ENCODE measurements around the gene DHX38.

The DHX38 gene

GRCh38 chr16:72122916-72123315 is 29.3 kb downstream of the DHX38 start:
- no peaks in the 10 kb centered on the region for H3K27me3 ChIP-seq (ENCODE audit: control insufficient read depth in 1 of 2, insufficient read depth in 2 of 2, low read length in 2 of 2)
- no peaks in the 10 kb centered on the region for H3K9me3 ChIP-seq (ENCODE audit: control insufficient read depth in 2 of 2, low read length in 2 of 2)
- no peak overlapping the region for H3K9ac ChIP-seq (ENCODE audit: low read length in 2 of 2)
- no peaks in the 10 kb centered on the region for H3K4me1 ChIP-seq (ENCODE audit: control insufficient read depth, insufficient read depth, low read length)
- no peak overlapping the region for H3K27ac ChIP-seq (ENCODE audit: low read length)
- H3K36me3 ChIP-seq (ENCODE audit: control insufficient read depth in 2 of 2, insufficient read depth in 2 of 2, low read length in 2 of 2) = no peaks in the 10 kb centered on the region
- H3K4me3 ChIP-seq (ENCODE audit: low read length in 2 of 2) = no peak overlapping the region

GRCh38 chr16:72123426-72123825 is 29.8 kb downstream of the DHX38 start:
- Histone ChIP-seq H3K9me3 (ENCODE audit: control insufficient read depth in 2 of 2, low read length in 2 of 2) (no peaks in the 10 kb centered on the region), H3K9ac (ENCODE audit: low read length in 2 of 2) (no peak overlapping the region), H3K4me3 (ENCODE audit: low read length in 2 of 2) (no peak overlapping the region), H3K36me3 (ENCODE audit: control insufficient read depth in 2 of 2, insufficient read depth in 2 of 2, low read length in 2 of 2) (no peaks in the 10 kb centered on the region), H3K27ac (ENCODE audit: low read length) (no peak overlapping the region), H3K27me3 (ENCODE audit: control insufficient read depth in 1 of 2, insufficient read depth in 2 of 2, low read length in 2 of 2) (no peaks in the 10 kb centered on the region), H3K4me1 (ENCODE audit: control insufficient read depth, insufficient read depth, low read length) (no peaks in the 10 kb centered on the region)

GRCh38 chr16:72124148-72124547 is 30.5 kb downstream of the DHX38 start:
- H3K27me3 ChIP-seq (ENCODE audit: control insufficient read depth in 1 of 2, insufficient read depth in 2 of 2, low read length in 2 of 2) = no peaks in the 10 kb centered on the region
- H3K9me3 ChIP-seq (ENCODE audit: control insufficient read depth in 2 of 2, low read length in 2 of 2) = no peaks in the 10 kb centered on the region
- H3K4me1 ChIP-seq (ENCODE audit: control insufficient read depth, insufficient read depth, low read length) = no peaks in the 10 kb centered on the region
- no peak overlapping the region for H3K9ac ChIP-seq (ENCODE audit: low read length in 2 of 2)
- H3K4me3 ChIP-seq (ENCODE audit: low read length in 2 of 2) = no peak overlapping the region
- H3K27ac ChIP-seq (ENCODE audit: low read length) = no peak overlapping the region
- no peaks in the 10 kb centered on the region for H3K36me3 ChIP-seq (ENCODE audit: control insufficient read depth in 2 of 2, insufficient read depth in 2 of 2, low read length in 2 of 2)

- peak overlapping the region in 1 of 2 donors; percentile 21 for H3K9ac ChIP-seq (ENCODE audit: low read length in 2 of 2)
- H3K27ac ChIP-seq (ENCODE audit: low read length) = no peak overlapping the region
- H3K9me3 ChIP-seq (ENCODE audit: control insufficient read depth in 2 of 2, low read length in 2 of 2) = no peaks in the 10 kb centered on the region
These were observed 31.4 kb downstream of the DHX38 start for GRCh38 chr16:72124761-72125634.

GRCh38 chr16:72125635-72126428 is 32.2 kb downstream of the DHX38 start:
- H3K9me3 ChIP-seq (ENCODE audit: control insufficient read depth in 2 of 2, low read length in 2 of 2) = no peaks in the 10 kb centered on the region
- no peaks in the 10 kb centered on the region for H3K27me3 ChIP-seq (ENCODE audit: control insufficient read depth in 1 of 2, insufficient read depth in 2 of 2, low read length in 2 of 2)
- no peaks in the 10 kb centered on the region for H3K36me3 ChIP-seq (ENCODE audit: control insufficient read depth in 2 of 2, insufficient read depth in 2 of 2, low read length in 2 of 2)
- no peak overlapping the region for H3K9ac ChIP-seq (ENCODE audit: low read length in 2 of 2)
- no peaks in the 10 kb centered on the region for H3K4me1 ChIP-seq (ENCODE audit: control insufficient read depth, insufficient read depth, low read length)
- no peak overlapping the region for H3K27ac ChIP-seq (ENCODE audit: low read length)
- H3K4me3 ChIP-seq (ENCODE audit: low read length in 2 of 2) = no peak overlapping the region

More at GRCh38 chr16:72124761-72125634, 31.4 kb downstream of the DHX38 start:
- Histone ChIP-seq H3K36me3 (ENCODE audit: control insufficient read depth in 2 of 2, insufficient read depth in 2 of 2, low read length in 2 of 2) (no peaks in the 10 kb centered on the region), H3K27me3 (ENCODE audit: control insufficient read depth in 1 of 2, insufficient read depth in 2 of 2, low read length in 2 of 2) (no peaks in the 10 kb centered on the region), H3K4me3 (ENCODE audit: low read length in 2 of 2) (no peak overlapping the region), H3K4me1 (ENCODE audit: control insufficient read depth, insufficient read depth, low read length) (no peaks in the 10 kb centered on the region)

- H3K4me1 ChIP-seq (ENCODE audit: control insufficient read depth, insufficient read depth, low read length) = no peaks in the 10 kb centered on the region
- H3K27ac ChIP-seq (ENCODE audit: low read length) = no peak overlapping the region
- H3K27me3 ChIP-seq (ENCODE audit: control insufficient read depth in 1 of 2, insufficient read depth in 2 of 2, low read length in 2 of 2) = no peaks in the 10 kb centered on the region
- no peak overlapping the region for H3K9ac ChIP-seq (ENCODE audit: low read length in 2 of 2)
- no peaks in the 10 kb centered on the region for H3K36me3 ChIP-seq (ENCODE audit: control insufficient read depth in 2 of 2, insufficient read depth in 2 of 2, low read length in 2 of 2)
- no peak overlapping the region for H3K4me3 ChIP-seq (ENCODE audit: low read length in 2 of 2)
- H3K9me3 ChIP-seq (ENCODE audit: control insufficient read depth in 2 of 2, low read length in 2 of 2) = no peaks in the 10 kb centered on the region
These were observed 32.8 kb downstream of the DHX38 start for GRCh38 chr16:72126429-72126765.

- Histone ChIP-seq H3K27ac (ENCODE audit: low read length) (no peak overlapping the region), H3K9me3 (ENCODE audit: control insufficient read depth in 2 of 2, low read length in 2 of 2) (no peaks in the 10 kb centered on the region), H3K36me3 (ENCODE audit: control insufficient read depth in 2 of 2, insufficient read depth in 2 of 2, low read length in 2 of 2) (no peaks in the 10 kb centered on the region), H3K4me3 (ENCODE audit: low read length in 2 of 2) (no peak overlapping the region), H3K9ac (ENCODE audit: low read length in 2 of 2) (no peak overlapping the region), H3K27me3 (ENCODE audit: control insufficient read depth in 1 of 2, insufficient read depth in 2 of 2, low read length in 2 of 2) (no peaks in the 10 kb centered on the region), H3K4me1 (ENCODE audit: control insufficient read depth, insufficient read depth, low read length) (no peaks in the 10 kb centered on the region)
These were observed 35.1 kb downstream of the DHX38 start for GRCh38 chr16:72128701-72129100.

- Histone ChIP-seq H3K36me3 (ENCODE audit: control insufficient read depth in 2 of 2, insufficient read depth in 2 of 2, low read length in 2 of 2) (no peaks in the 10 kb centered on the region), H3K9me3 (ENCODE audit: control insufficient read depth in 2 of 2, low read length in 2 of 2) (no peaks in the 10 kb centered on the region), H3K4me1 (ENCODE audit: control insufficient read depth, insufficient read depth, low read length) (no peaks in the 10 kb centered on the region), H3K4me3 (ENCODE audit: low read length in 2 of 2) (no peak overlapping the region), H3K9ac (ENCODE audit: low read length in 2 of 2) (no peak overlapping the region), H3K27me3 (ENCODE audit: control insufficient read depth in 1 of 2, insufficient read depth in 2 of 2, low read length in 2 of 2) (no peaks in the 10 kb centered on the region), H3K27ac (ENCODE audit: low read length) (no peak overlapping the region)
These were observed 36.5 kb downstream of the DHX38 start for GRCh38 chr16:72129976-72130656.

- Histone ChIP-seq H3K4me3 (ENCODE audit: low read length in 2 of 2) (no peak overlapping the region), H3K9ac (ENCODE audit: low read length in 2 of 2) (no peak overlapping the region), H3K9me3 (ENCODE audit: control insufficient read depth in 2 of 2, low read length in 2 of 2) (no peaks in the 10 kb centered on the region), H3K27me3 (ENCODE audit: control insufficient read depth in 1 of 2, insufficient read depth in 2 of 2, low read length in 2 of 2) (no peaks in the 10 kb centered on the region), H3K4me1 (ENCODE audit: control insufficient read depth, insufficient read depth, low read length) (no peaks in the 10 kb centered on the region), H3K27ac (ENCODE audit: low read length) (no peak overlapping the region), H3K36me3 (ENCODE audit: control insufficient read depth in 2 of 2, insufficient read depth in 2 of 2, low read length in 2 of 2) (no peaks in the 10 kb centered on the region)
These were observed 37.4 kb downstream of the DHX38 start for GRCh38 chr16:72131036-72131435.

GRCh38 chr16:72132726-72133125 is 39.1 kb downstream of the DHX38 start:
- Histone ChIP-seq H3K4me1 (ENCODE audit: control insufficient read depth, insufficient read depth, low read length) (no peaks in the 10 kb centered on the region), H3K9me3 (ENCODE audit: control insufficient read depth in 2 of 2, low read length in 2 of 2) (no peaks in the 10 kb centered on the region), H3K27ac (ENCODE audit: low read length) (no peak overlapping the region), H3K36me3 (ENCODE audit: control insufficient read depth in 2 of 2, insufficient read depth in 2 of 2, low read length in 2 of 2) (no peaks in the 10 kb centered on the region), H3K27me3 (ENCODE audit: control insufficient read depth in 1 of 2, insufficient read depth in 2 of 2, low read length in 2 of 2) (no peaks in the 10 kb centered on the region), H3K9ac (ENCODE audit: low read length in 2 of 2) (no peak overlapping the region), H3K4me3 (ENCODE audit: low read length in 2 of 2) (no peak overlapping the region)
